Karpas-422 (cell line): ENCODE results near the gene AP5Z1. TPM values are rescaled to one million over a fixed set of nuclear protein-coding genes. Genes with fewer than 3 reads are reported as not detected.
"Not testable (repeated sequence)": the region's sequence is repeated elsewhere in the genome, so short reads cannot be mapped to it uniquely, and the experiment has no call there.

Source experiments
- DNase-seq: peaks from one replicate; pipeline ENCODE4 v3.0.0-alpha.2; 2015
- H2AFZ ChIP-seq: fragments of 200-600 bp; sonication (generic); 2 replicates; pipeline ENCODE4 v1.6.1; 2014; ENCODE audit warnings: antibody characterized with exemption, low read length, mixed read lengths
- H3K27ac ChIP-seq: fragments of 200-600 bp; sonication (generic); 2 replicates; pipeline ENCODE4 v1.5.1; 2014; ENCODE audit warnings: mild to moderate bottlenecking, low read length, moderate library complexity
- H3K27me3 ChIP-seq: fragments of 200-600 bp; sonication (generic); 2 replicates; pipeline ENCODE4 v1.6.1; 2014; ENCODE audit warnings: low read length, mixed read lengths
- H3K36me3 ChIP-seq: fragments of 200-600 bp; sonication (generic); 2 replicates; pipeline ENCODE4 v1.6.1; 2014; ENCODE audit warnings: low read length, mixed read lengths; ENCODE audit not compliant: insufficient read depth
- H3K4me1 ChIP-seq: fragments of 200-600 bp; sonication (generic); 2 replicates; pipeline ENCODE4 v1.6.1; 2014; ENCODE audit warnings: mild to moderate bottlenecking, low read length, mixed read lengths
- H3K4me2 ChIP-seq: fragments of 200-600 bp; sonication (generic); 2 replicates; pipeline ENCODE4 v1.6.1; 2014; ENCODE audit warnings: low read length, low read depth, mild to moderate bottlenecking; ENCODE audit not compliant: poor library complexity, severe bottlenecking
- H3K4me3 ChIP-seq: fragments of 200-600 bp; sonication (generic); 2 replicates; pipeline ENCODE4 v1.5.1; 2014; ENCODE audit warnings: mild to moderate bottlenecking, antibody characterized with exemption, low read length, mixed read lengths
- H3K79me2 ChIP-seq: fragments of 200-600 bp; sonication (generic); 2 replicates; pipeline ENCODE4 v1.6.1; 2014; ENCODE audit warnings: mild to moderate bottlenecking, low read length, mixed read lengths
- H3K9ac ChIP-seq: fragments of 200-600 bp; sonication (generic); 2 replicates; pipeline ENCODE4 v1.6.0; 2014; ENCODE audit warnings: low read length
- H3K9me2 ChIP-seq: fragments of 200-600 bp; sonication (generic), shearing (Covaris generic); replicated peaks from 2 replicates; pipeline ENCODE4 v1.6.0; 2014; ENCODE audit warnings: mild to moderate bottlenecking, low read length, moderate library complexity; ENCODE audit not compliant: insufficient read depth
- H3K9me3 ChIP-seq: fragments of 300-700, 200-600 bp; sonication (generic); 2 replicates; pipeline ENCODE4 v1.6.1; 2014; ENCODE audit warnings: low read length, mixed read lengths
- H4K20me1 ChIP-seq: fragments of 200-600 bp; sonication (generic); 2 replicates; pipeline ENCODE4 v1.6.1; 2014; ENCODE audit warnings: mild to moderate bottlenecking, antibody characterized with exemption, low read length, low read depth; ENCODE audit not compliant: insufficient read depth
- total RNA-seq: library from RNA; depleted of rRNA; stranded (reverse); fragments of >200 nt; shearing (Covaris generic); gene quantifications from 2 replicates; pipeline ENCODE4 v1.2.3, GENCODE V29; 2014; ENCODE audit warnings: low replicate concordance

The AP5Z1 gene
- total RNA-seq, 1 experiment from 2014 or later, result 14.5 TPM

- Histone ChIP-seq H3K36me3 (no peaks in the 10 kb centered on the region), H3K4me2 (no peak overlapping the region), H3K4me3 (no peak overlapping the region), H4K20me1 (0 out of 2 replicates have a peak, but pooled peaks cover 3% of the 10 kb centered on the region), H3K9ac (no peak overlapping the region), H2AFZ (no peak overlapping the region), H3K4me1 (no peaks in the 10 kb centered on the region), H3K9me2 (no peaks in the 10 kb centered on the region), H3K27me3 (no peaks in the 10 kb centered on the region), H3K9me3 (no peaks in the 10 kb centered on the region), H3K79me2 (no peaks in the 10 kb centered on the region), H3K27ac (no peak overlapping the region)
- DNase-seq, result no peak
These were observed 14.0 kb downstream of the AP5Z1 start for GRCh38 chr7:4789194-4790077.

GRCh38 chr7:4790078-4790465 lies 14.6 kb downstream of the AP5Z1 start:
- H3K9me2 ChIP-seq, result no peaks in the 10 kb centered on the region
- DNase-seq, result no peak
- H3K36me3 ChIP-seq, result no peaks in the 10 kb centered on the region
- H4K20me1 ChIP-seq, result 0 out of 2 replicates have a peak, but pooled peaks cover 3% of the 10 kb centered on the region
- no peaks in the 10 kb centered on the region for H3K79me2 ChIP-seq
- H3K9ac ChIP-seq, result no peak overlapping the region
- no peaks in the 10 kb centered on the region for H3K4me1 ChIP-seq
- H3K27ac ChIP-seq, result no peak overlapping the region
- H3K27me3 ChIP-seq, result no peaks in the 10 kb centered on the region
- H3K4me3 ChIP-seq, result no peak overlapping the region
- H2AFZ ChIP-seq, result no peak overlapping the region
- no peak overlapping the region for H3K4me2 ChIP-seq
- H3K9me3 ChIP-seq, result no peaks in the 10 kb centered on the region

- no peaks in the 10 kb centered on the region for H3K36me3 ChIP-seq
- no peak overlapping the region for H3K9ac ChIP-seq
- H3K27me3 ChIP-seq, result no peaks in the 10 kb centered on the region
- no peak overlapping the region for H3K4me2 ChIP-seq
- 0 out of 2 replicates have a peak, but pooled peaks cover 3% of the 10 kb centered on the region for H4K20me1 ChIP-seq
- no peaks in the 10 kb centered on the region for H3K79me2 ChIP-seq
- no peak overlapping the region for H2AFZ ChIP-seq
- H3K9me3 ChIP-seq, result no peaks in the 10 kb centered on the region
- no peak overlapping the region for H3K27ac ChIP-seq
- no peaks in the 10 kb centered on the region for H3K9me2 ChIP-seq
- no peaks in the 10 kb centered on the region for H3K4me1 ChIP-seq
- no peak for DNase-seq
- H3K4me3 ChIP-seq, result no peak overlapping the region
These were observed 15.1 kb downstream of the AP5Z1 start for GRCh38 chr7:4790516-4790991.

- no peak overlapping the region for H3K9ac ChIP-seq
- DNase-seq, result no peak
- H3K9me2 ChIP-seq, result no peaks in the 10 kb centered on the region
- H3K4me1 ChIP-seq, result no peaks in the 10 kb centered on the region
- no peak overlapping the region for H3K27ac ChIP-seq
- H3K27me3 ChIP-seq, result no peaks in the 10 kb centered on the region
- no peaks in the 10 kb centered on the region for H3K9me3 ChIP-seq
- no peaks in the 10 kb centered on the region for H3K79me2 ChIP-seq
- no peak overlapping the region for H3K4me3 ChIP-seq
- H3K4me2 ChIP-seq, result no peak overlapping the region
- no peaks in the 10 kb centered on the region for H3K36me3 ChIP-seq
- H4K20me1 ChIP-seq, result no peaks in the 10 kb centered on the region
- H2AFZ ChIP-seq, result no peak overlapping the region
These were observed 15.8 kb downstream of the AP5Z1 start for GRCh38 chr7:4791101-4791737.

GRCh38 chr7:4791738-4792536 lies 16.5 kb downstream of the AP5Z1 start:
- Histone ChIP-seq H4K20me1 (no peaks in the 10 kb centered on the region), H3K9me2 (no peaks in the 10 kb centered on the region), H3K4me1 (no peaks in the 10 kb centered on the region), H2AFZ (no peak overlapping the region), H3K27ac (no peak overlapping the region), H3K4me2 (no peak overlapping the region), H3K27me3 (no peaks in the 10 kb centered on the region), H3K4me3 (no peak overlapping the region), H3K79me2 (no peaks in the 10 kb centered on the region), H3K36me3 (no peaks in the 10 kb centered on the region), H3K9me3 (no peaks in the 10 kb centered on the region), H3K9ac (no peak overlapping the region)
- DNase-seq, result peak; percentile 66

- Histone ChIP-seq H3K79me2 (no peaks in the 10 kb centered on the region), H3K36me3 (no peaks in the 10 kb centered on the region), H3K4me1 (no peaks in the 10 kb centered on the region), H3K27me3 (no peaks in the 10 kb centered on the region), H4K20me1 (no peaks in the 10 kb centered on the region), H3K27ac (no peak overlapping the region), H2AFZ (no peak overlapping the region), H3K4me2 (no peak overlapping the region), H3K9ac (no peak overlapping the region), H3K9me3 (no peaks in the 10 kb centered on the region), H3K4me3 (no peak overlapping the region), H3K9me2 (no peaks in the 10 kb centered on the region)
- no peak for DNase-seq
These were observed 17.2 kb downstream of the AP5Z1 start for GRCh38 chr7:4792537-4793126.

GRCh38 chr7:4793385-4793993 lies 18.1 kb downstream of the AP5Z1 start:
- not testable (repeated sequence) for H3K27ac ChIP-seq, H3K79me2 ChIP-seq, H4K20me1 ChIP-seq, H3K4me2 ChIP-seq, DNase-seq, H3K9ac ChIP-seq, H3K36me3 ChIP-seq, H3K9me2 ChIP-seq, H3K9me3 ChIP-seq, H3K4me1 ChIP-seq, H3K4me3 ChIP-seq, H3K27me3 ChIP-seq, H2AFZ ChIP-seq
